Lower leg skin (tissue), 3 donors: Measurements from ENCODE around the gene AZGP1.

Source experiments
- POLR2A ChIP-seq, 2 donors: fragments of 450-650 bp; IDR thresholded peaks; one replicate each; pipeline ENCODE4 v1.6.1; 2016 to 2017; ENCODE audit warnings: antibody characterized with exemption in 2 of 2, mild to moderate bottlenecking in 1 of 2, moderate library complexity in 1 of 2
- TF ChIP-seq, protein P1 (sequence below), 3 donors: fragments of 450-650 bp; IDR thresholded peaks; one replicate each; pipeline ENCODE4 v1.5.1; 2016; ENCODE audit warnings: antibody characterized with exemption in 3 of 3, mild to moderate bottlenecking in 3 of 3, moderate library complexity in 2 of 3

GRCh38 chr7:99928994-99929729 lies 46.7 kb downstream of the AZGP1 start, which contains the start of gene GJC3:
- TF ChIP-seq, protein P1, sequence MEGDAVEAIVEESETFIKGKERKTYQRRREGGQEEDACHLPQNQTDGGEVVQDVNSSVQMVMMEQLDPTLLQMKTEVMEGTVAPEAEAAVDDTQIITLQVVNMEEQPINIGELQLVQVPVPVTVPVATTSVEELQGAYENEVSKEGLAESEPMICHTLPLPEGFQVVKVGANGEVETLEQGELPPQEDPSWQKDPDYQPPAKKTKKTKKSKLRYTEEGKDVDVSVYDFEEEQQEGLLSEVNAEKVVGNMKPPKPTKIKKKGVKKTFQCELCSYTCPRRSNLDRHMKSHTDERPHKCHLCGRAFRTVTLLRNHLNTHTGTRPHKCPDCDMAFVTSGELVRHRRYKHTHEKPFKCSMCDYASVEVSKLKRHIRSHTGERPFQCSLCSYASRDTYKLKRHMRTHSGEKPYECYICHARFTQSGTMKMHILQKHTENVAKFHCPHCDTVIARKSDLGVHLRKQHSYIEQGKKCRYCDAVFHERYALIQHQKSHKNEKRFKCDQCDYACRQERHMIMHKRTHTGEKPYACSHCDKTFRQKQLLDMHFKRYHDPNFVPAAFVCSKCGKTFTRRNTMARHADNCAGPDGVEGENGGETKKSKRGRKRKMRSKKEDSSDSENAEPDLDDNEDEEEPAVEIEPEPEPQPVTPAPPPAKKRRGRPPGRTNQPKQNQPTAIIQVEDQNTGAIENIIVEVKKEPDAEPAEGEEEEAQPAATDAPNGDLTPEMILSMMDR (IDR thresholded peaks at IDR 0.05): no peak
- TF ChIP-seq POLR2A (IDR thresholded peaks at IDR 0.05): no peak
